ENCODE measurements around the gene CPVL. TPM values are rescaled to one million over a fixed set of nuclear protein-coding genes. Genes with fewer than 3 reads are reported as not detected.

The CPVL gene
- total and polyA plus RNA-seq, 11 donors = 68.8 to 247 (median 134) TPM

- ATAC-seq = peak in 1 of 4 donors; percentile 36
- Histone ChIP-seq H3K27ac (peak overlapping the region in 1 of 12 donors; percentile 9), H3K9me3 (no peaks in the 10 kb centered on the region), H3K4me1 (peaks cover 0 to 41% (median 3%) of the 10 kb centered on the region in 12 donors), H3K36me3 (peaks cover 0 to 5% (median 0%) of the 10 kb centered on the region in 9 donors), H3K4me3 (no peak overlapping the region), H3K27me3 (no peaks in the 10 kb centered on the region)
- intact Hi-C loops (cut with DNase I) = loop anchor here in 1 of 10 donors (10.0 kb wide), 1 partner anchor 52 kb away; the partner anchor contains the start of gene TRIL
- DNase-seq = no peak
- 64 to 72% (median 67%) methylated on average over 2 of the region's 2 CpGs for WGBS, 4 donors
- TF ChIP-seq, protein P1, sequence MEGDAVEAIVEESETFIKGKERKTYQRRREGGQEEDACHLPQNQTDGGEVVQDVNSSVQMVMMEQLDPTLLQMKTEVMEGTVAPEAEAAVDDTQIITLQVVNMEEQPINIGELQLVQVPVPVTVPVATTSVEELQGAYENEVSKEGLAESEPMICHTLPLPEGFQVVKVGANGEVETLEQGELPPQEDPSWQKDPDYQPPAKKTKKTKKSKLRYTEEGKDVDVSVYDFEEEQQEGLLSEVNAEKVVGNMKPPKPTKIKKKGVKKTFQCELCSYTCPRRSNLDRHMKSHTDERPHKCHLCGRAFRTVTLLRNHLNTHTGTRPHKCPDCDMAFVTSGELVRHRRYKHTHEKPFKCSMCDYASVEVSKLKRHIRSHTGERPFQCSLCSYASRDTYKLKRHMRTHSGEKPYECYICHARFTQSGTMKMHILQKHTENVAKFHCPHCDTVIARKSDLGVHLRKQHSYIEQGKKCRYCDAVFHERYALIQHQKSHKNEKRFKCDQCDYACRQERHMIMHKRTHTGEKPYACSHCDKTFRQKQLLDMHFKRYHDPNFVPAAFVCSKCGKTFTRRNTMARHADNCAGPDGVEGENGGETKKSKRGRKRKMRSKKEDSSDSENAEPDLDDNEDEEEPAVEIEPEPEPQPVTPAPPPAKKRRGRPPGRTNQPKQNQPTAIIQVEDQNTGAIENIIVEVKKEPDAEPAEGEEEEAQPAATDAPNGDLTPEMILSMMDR (IDR thresholded peaks at IDR 0.05) = no peak
- TF ChIP-seq POLR2A (IDR thresholded peaks at IDR 0.05) = no peak
Observed at GRCh38 chr7:29007127-29007526, 139.2 kb downstream of the CPVL start.

DNA sequence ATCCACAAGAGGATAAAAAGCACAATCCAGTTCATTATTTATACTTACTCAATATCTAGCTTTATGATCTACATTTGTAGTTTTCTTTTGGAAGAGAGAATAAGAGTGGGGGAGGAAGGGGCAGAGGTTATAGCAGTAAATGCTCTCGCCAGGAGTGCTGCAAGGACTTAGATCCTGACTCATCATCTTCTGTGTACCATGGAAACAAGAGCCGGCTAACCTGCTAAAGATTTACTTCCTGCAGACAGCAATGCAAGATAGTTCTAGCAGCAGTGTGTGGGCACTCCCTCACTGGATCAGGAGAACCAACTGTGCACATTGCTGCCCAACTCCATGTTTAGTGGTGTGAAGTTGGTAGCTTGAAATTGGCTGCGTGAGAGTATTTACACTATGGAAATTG, 140.5 kb downstream of the CPVL start:
- Histone ChIP-seq H3K27me3 (no peaks in the 10 kb centered on the region), H3K4me3 (no peak overlapping the region), H3K36me3 (peaks cover 0 to 1% (median 0%) of the 10 kb centered on the region in 9 donors), H3K9me3 (no peaks in the 10 kb centered on the region), H3K27ac (no peak overlapping the region), H3K4me1 (peaks cover 0 to 31% (median 3%) of the 10 kb centered on the region in 12 donors)
- ATAC-seq = peak in 1 of 4 donors; percentile 34
- intact Hi-C loops (cut with DNase I) = loop anchor here in 1 of 10 donors (10.0 kb wide), 1 partner anchor 51 kb away; the partner anchor contains the start of gene TRIL
- TF ChIP-seq, protein P1 (IDR thresholded peaks at IDR 0.05) = no peak
- TF ChIP-seq POLR2A (IDR thresholded peaks at IDR 0.05) = no peak
- 65 to 84% (median 78%) methylated on average over 3 of the region's 3 CpGs for WGBS, 4 donors
- DNase-seq = no peak

- intact Hi-C loops (cut with DNase I) = loop anchor here in 1 of 10 donors (10.0 kb wide), 1 partner anchor 51 kb away; the partner anchor contains the start of gene TRIL
Observed at GRCh38 chr7:29005406-29005805, 140.9 kb downstream of the CPVL start.

GRCh38 chr7:29003703-29004102, 142.6 kb downstream of the CPVL start:
- no peak overlapping the region for H3K27ac ChIP-seq
- H3K36me3 ChIP-seq = no peaks in the 10 kb centered on the region
- intact Hi-C loops (cut with DNase I) = loop anchor here in 1 of 10 donors (10.0 kb wide), 1 partner anchor 49 kb away; the partner anchor contains the start of gene TRIL
- H3K27me3 ChIP-seq = no peaks in the 10 kb centered on the region
- TF ChIP-seq POLR2A (IDR thresholded peaks at IDR 0.05) = no peak
- TF ChIP-seq, protein P1 (IDR thresholded peaks at IDR 0.05) = no peak
- no peak for DNase-seq
- no peak overlapping the region for H3K4me3 ChIP-seq
- 94 to 99% (median 97%) methylated on average over 5 of the region's 5 CpGs for WGBS, 4 donors
- H3K9me3 ChIP-seq = no peaks in the 10 kb centered on the region
- peaks cover 0 to 34% (median 7%) of the 10 kb centered on the region in 12 donors for H3K4me1 ChIP-seq
- no peak for ATAC-seq

More at GRCh38 chr7:29005406-29005805, 140.9 kb downstream of the CPVL start:
- WGBS, 4 donors = 35 to 52% (median 51%) methylated on average over 1 of the region's 1 CpG
- DNase-seq (no peak), ATAC-seq (no peak)
- H3K4me3 ChIP-seq = no peak overlapping the region
- no peak for TF ChIP-seq POLR2A (IDR thresholded peaks at IDR 0.05)
- TF ChIP-seq, protein P1 (IDR thresholded peaks at IDR 0.05) = no peak
- no peaks in the 10 kb centered on the region for H3K36me3 ChIP-seq
- no peak overlapping the region for H3K27ac ChIP-seq
- H3K27me3 ChIP-seq = no peaks in the 10 kb centered on the region
- no peaks in the 10 kb centered on the region for H3K9me3 ChIP-seq
- peaks cover 0 to 28% (median 5%) of the 10 kb centered on the region in 12 donors for H3K4me1 ChIP-seq

Measured in heart left ventricle (tissue), 16 donors.